HG03159 (cell line): ENCODE results near the gene ZNHIT2.

Experiments
- ATAC-seq: cut with Tn5 transposase; IDR thresholded peaks from one replicate; pipeline ENCODE4 v1.9.1; 2021; ENCODE audit warnings: mild to moderate bottlenecking, moderate library complexity; ENCODE audit not compliant: unreplicated experiment

ZNHIT2 gene

DNA sequence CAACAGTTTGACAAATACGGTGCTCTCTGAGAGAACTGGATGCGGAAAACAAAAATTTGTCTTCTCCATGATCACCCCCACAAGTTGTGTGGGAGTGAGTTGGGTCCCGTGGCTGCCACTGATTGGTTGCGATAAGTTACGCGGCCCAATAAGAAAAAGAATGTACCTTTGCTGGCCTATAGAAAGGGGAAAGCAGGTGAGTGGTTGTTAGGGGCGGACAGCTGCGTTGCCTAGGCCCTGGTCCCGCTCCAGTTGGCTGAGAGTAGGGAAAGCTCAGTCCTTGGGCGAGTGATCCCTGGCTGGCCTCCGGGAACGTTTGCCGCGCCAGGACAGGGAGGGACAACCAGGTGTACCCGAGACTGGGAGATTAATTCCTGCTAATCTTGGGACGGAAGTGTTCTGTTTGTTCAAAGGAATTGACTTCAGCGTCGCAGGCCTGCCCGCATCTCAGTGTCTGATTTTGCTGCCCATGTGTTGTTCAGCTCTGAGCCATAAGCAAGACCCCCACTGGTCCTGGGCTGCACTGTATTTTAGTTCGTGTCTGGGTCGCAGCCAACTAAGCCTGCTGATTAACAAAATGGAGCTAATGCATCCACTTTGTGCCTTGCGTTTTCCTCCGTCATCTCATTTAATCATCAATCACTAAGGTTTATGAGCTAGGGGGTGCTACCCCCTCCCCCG, 17.6 kb upstream of the ZNHIT2 start:
- ATAC-seq: peak; percentile 69

DNA sequence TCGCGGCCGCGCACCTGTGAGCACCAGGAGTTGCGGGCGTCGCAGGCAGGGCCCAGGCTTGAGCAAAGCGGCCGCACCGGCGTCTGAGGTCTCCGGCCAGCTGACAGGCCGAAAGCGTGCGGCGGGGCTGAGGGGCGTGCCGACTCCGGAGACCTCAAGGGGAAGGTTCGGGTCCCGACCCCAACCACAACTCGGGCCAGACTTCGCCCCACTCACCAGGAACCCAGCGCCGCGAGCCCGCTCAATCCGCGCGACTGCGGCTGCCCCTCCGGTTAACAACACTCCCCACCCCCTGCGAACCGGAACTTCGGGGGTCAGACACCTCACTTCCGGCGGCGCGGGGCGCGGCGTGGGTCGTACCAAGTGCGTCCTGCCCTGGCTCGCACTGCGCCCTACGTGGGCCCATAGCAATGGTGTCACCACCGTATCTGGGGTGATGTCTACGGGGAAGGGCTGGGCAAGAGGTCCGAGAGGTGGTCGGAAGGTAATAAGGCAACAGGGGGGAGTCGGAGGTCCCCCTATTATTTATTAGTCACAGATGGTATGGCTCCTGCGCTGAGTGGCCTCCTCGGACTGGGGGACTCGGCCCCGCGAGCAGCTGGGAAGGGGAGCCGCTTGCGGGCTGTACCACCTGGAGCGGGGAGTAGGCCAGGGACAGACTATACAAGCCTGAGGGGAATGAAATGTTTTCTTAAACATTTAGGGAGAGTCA, 16.9 kb upstream of the ZNHIT2 start, which contains the start of gene SYVN1:
Gene SYVN1 (minus strand): TSS at position 280 of the 712 bp plus-strand sequence. CDS start 918 bp downstream, outside the sequence.
- ATAC-seq: peak; percentile 53

DNA sequence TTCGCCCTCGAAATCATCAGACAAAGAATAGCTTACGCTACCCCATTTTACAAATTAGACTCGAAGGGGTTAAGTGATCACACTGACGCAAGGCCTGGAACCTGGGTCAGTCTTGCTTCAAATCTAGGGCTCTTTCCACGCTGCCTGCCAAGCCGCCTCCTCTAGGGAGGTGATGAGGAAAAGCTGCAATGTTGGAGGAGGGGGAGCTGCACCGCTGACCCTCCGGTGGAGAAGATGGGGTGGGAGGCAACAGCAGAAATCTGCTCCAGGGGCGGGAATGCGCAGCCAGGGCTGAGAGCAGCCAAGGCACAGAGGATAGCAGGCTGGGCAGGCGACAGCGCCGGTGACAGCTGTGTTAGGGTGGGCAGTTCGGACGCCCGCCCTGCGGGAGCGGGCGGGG, 16.2 kb upstream of the ZNHIT2 start:
- no peak for ATAC-seq

GRCh38 chr11:65132988-65133700, 15.6 kb upstream of the ZNHIT2 start:
- ATAC-seq: no peak

- no peak for ATAC-seq
Measured at GRCh38 chr11:65132238-65132987, 14.9 kb upstream of the ZNHIT2 start.

DNA sequence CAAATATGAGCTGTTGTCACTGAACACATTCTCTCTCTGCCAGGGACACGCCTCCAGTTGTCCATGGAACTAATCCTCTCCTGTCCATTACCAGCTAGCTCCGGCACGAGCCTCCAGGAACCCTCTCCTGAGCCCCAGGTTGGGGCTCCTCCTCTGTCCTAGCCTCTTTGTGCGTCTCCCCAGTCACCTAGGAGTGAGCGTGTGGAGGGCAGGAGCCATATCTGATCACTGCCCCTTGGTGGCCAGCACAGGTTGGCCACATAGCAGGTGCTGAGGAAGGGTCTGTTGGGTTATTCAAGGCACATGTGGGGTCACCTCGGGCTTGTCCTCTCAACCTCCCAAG, 14.4 kb upstream of the ZNHIT2 start:
- ATAC-seq: no peak

GRCh38 chr11:65131417-65131776, 13.9 kb upstream of the ZNHIT2 start:
- ATAC-seq: no peak

- no peak for ATAC-seq
Measured at GRCh38 chr11:65130631-65131416, 13.3 kb upstream of the ZNHIT2 start.

DNA sequence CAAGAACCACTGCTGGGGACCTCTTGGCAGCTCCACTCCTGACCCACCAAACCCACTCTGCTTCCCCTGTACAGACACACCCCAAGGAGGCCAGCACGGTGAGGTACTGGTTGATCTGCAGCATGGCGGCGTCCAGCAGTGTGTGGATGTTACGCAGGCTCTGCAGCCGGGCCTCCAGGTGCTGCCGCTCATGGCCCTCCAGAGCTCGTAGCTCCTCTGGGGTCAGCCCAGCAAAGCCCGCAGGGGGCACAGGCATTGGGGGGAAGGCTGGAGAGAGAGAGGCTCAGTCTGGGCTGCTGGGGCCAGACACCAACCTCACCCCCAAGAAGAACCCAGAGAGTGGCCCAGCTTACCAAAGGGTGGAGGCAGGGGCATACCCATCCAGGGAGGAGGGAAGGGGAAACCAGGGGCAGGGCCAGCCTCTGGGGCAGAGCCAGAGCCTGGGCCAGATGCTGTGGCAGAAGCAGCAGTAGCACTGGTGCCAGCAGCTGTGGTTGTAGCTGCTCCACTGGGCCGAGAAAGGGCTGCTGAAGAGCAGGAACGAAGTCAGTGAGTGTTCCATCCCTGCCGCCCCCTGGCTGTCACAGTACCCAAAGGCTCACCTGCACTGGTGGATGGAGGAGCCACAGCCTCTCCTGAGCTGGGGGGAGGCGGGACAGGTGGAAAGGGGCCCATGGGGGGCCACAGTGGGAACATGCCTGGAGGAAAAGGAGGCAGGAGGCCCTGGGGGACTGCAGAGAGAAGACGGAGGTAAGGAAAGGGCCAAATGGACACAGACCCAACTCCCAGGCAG, 12.3 kb upstream of the ZNHIT2 start:
- ATAC-seq: no peak

DNA sequence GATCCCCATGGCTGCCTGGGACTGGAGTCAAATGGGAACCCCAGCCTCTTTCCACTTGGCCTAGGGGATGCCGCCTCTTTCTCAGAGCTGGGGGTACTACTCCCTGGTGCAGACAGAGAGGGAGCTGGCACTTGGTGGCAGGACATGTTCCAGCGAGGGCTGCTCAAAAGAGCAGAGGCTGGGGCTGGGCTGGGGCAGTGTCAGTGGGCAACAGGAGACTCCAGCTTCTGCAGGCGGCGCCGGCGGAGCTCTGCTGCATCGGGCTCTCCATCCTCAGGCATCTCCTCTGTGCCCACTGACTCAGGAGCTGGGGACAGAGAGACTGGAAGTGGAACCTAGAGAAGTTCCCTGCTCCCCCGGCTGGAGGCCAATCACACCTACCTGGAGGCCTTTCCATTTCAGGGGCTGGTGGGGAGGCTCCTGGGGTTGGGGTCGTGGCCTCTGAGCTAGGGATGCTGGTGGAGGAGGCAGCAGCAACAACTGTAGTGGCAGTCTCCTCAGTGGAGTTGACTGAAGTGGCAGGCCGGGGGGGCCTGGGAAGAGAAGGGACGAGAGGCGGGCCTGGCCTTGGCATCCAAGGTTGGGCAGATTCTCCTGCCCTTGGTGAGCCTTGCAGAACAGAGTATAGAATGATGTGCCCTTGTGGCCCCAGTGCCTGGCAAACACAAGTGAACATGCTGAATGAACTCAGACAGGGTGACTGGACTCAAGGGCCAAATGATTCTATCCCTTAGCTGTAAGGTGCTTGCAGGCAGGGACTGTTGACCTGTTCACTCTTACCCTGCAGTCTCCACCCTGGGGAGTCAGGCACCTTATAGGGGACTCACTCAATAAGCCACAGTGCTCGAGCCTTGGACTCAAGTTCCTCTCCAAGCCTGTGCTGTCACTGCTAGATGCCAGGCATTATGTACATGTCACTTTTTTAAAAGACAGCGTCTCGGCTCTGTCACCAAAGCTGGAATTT, 11.0 kb upstream of the ZNHIT2 start:
- no peak for ATAC-seq

GRCh38 chr11:65127473-65128181, 10.1 kb upstream of the ZNHIT2 start:
- no peak for ATAC-seq

GRCh38 chr11:65126624-65127274, 9.2 kb upstream of the ZNHIT2 start:
- ATAC-seq: no peak

GRCh38 chr11:65125197-65126056, 7.9 kb upstream of the ZNHIT2 start:
- ATAC-seq: no peak

GRCh38 chr11:65124480-65125196, 7.1 kb upstream of the ZNHIT2 start:
- ATAC-seq: no peak

GRCh38 chr11:65121865-65122696, 4.6 kb upstream of the ZNHIT2 start, which contains the start of the genes FAU and MRPL49:
FAU (minus strand) TSS chr11:65122134; CDS start chr11:65121813, 321 bp downstream.
MRPL49 (plus strand) TSS chr11:65122321; CDS start chr11:65122347, 26 bp downstream.
- peak; percentile 62 for ATAC-seq
